ENCODE data around the gene CLK3. TPM values are rescaled to one million over a fixed set of nuclear protein-coding genes. Genes with fewer than 3 reads are reported as not detected.

Gene CLK3
- total and polyA plus RNA-seq, 2 of the 13 experiments (the other 11 are each of a cell fraction or from before 2014, with no cell fraction given), result 41.5 to 82.0 TPM

DNA sequence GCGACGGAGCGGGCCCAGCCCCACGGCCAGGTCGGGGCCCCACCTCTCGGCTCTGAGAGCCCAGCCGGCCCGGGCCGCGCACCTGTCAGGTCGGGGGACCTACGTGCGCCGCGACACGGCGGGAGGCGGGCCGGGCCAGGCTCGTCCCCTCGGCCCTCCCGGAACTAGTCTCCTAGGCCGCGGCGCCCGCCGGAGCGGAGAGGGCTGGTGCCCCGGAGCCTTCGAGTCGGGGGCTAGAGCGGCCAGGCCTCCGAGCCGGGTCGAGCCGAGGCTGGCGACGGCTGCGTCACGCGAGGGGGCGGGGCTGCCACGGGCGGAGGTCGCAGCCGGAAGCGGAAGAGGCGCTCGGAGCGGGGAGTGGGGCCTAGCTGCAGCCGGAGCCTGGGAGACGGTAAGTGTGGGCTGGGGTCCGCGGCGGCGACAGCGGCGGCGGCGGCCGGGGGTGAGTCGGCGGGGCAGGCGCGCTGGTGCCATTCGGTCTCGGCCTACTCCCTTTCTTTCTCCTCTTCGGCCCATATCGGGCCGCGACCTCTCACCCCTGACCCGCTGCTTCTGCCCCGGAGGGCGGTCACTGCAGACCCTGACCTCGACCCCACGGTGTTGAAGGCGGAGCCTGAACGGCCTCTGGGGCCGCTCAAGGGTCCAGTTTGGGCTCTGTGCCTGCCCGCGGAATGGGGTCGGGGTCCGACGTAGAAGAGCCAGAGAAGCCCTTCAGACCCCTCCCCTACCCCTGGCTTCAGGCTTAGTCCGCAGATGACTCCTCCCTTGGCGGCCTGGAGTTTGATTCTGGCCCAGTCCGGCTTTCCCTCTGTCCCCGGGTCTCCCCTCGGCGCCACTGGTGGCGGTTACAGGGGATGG, at the start of gene CLK3 (continued):
- TF ChIP-seq, protein P1, sequence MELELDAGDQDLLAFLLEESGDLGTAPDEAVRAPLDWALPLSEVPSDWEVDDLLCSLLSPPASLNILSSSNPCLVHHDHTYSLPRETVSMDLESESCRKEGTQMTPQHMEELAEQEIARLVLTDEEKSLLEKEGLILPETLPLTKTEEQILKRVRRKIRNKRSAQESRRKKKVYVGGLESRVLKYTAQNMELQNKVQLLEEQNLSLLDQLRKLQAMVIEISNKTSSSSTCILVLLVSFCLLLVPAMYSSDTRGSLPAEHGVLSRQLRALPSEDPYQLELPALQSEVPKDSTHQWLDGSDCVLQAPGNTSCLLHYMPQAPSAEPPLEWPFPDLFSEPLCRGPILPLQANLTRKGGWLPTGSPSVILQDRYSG (CRISPR knock-in tag; IDR thresholded peaks at IDR 0.05), result no peak
- peak; percentile 99 for TF ChIP-seq ZNF639 (CRISPR knock-in tag; conservative IDR thresholded peaks at IDR 0.05)
- TF ChIP-seq, protein P2, sequence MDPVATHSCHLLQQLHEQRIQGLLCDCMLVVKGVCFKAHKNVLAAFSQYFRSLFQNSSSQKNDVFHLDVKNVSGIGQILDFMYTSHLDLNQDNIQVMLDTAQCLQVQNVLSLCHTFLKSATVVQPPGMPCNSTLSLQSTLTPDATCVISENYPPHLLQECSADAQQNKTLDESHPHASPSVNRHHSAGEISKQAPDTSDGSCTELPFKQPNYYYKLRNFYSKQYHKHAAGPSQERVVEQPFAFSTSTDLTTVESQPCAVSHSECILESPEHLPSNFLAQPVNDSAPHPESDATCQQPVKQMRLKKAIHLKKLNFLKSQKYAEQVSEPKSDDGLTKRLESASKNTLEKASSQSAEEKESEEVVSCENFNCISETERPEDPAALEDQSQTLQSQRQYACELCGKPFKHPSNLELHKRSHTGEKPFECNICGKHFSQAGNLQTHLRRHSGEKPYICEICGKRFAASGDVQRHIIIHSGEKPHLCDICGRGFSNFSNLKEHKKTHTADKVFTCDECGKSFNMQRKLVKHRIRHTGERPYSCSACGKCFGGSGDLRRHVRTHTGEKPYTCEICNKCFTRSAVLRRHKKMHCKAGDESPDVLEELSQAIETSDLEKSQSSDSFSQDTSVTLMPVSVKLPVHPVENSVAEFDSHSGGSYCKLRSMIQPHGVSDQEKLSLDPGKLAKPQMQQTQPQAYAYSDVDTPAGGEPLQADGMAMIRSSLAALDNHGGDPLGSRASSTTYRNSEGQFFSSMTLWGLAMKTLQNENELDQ (CRISPR knock-in tag; IDR thresholded peaks at IDR 0.05; ENCODE audit: borderline replicate concordance), result no peak
- no peak for TF ChIP-seq BCLAF1 (IDR thresholded peaks at IDR 0.05)
- no peak for TF ChIP-seq SETDB1 (CRISPR knock-in tag; IDR thresholded peaks at IDR 0.05; ENCODE audit: borderline replicate concordance)
- TF ChIP-seq FOXA1 (IDR thresholded peaks at IDR 0.05), result no peak
- TF ChIP-seq FOXA1 (CRISPR knock-in tag; IDR thresholded peaks at IDR 0.05), result peak; percentile 26; the same call in 1 of the 2 replicates
- TF ChIP-seq PREB (CRISPR knock-in tag; IDR thresholded peaks at IDR 0.05), result 0 out of 2 replicates have a peak, but pooled peaks have one; percentile 25
- TF ChIP-seq DZIP1 (CRISPR knock-in tag; IDR thresholded peaks at IDR 0.05), result peak; percentile 93
- TF ChIP-seq NFATC3 (CRISPR knock-in tag; IDR thresholded peaks at IDR 0.05), result no peak
- TF ChIP-seq ZNF503 (CRISPR knock-in tag; IDR thresholded peaks at IDR 0.05), result peak; percentile 59; the same call in 1 of the 2 replicates
- peak; percentile 99 for TF ChIP-seq ZFP82 (CRISPR knock-in tag; IDR thresholded peaks at IDR 0.05; ENCODE audit: borderline replicate concordance)
